GM19468 (cell line): ENCODE measurements around the gene GPX5.

ENCODE experiments used
- ATAC-seq: cut with Tn5 transposase; IDR thresholded peaks from one replicate; pipeline ENCODE4 v1.9.1; 2021; ENCODE audit warnings: mild to moderate bottlenecking, moderate library complexity, moderate number of reproducible peaks; ENCODE audit not compliant: unreplicated experiment; ENCODE audit errors: extremely low read depth

The GPX5 gene

DNA sequence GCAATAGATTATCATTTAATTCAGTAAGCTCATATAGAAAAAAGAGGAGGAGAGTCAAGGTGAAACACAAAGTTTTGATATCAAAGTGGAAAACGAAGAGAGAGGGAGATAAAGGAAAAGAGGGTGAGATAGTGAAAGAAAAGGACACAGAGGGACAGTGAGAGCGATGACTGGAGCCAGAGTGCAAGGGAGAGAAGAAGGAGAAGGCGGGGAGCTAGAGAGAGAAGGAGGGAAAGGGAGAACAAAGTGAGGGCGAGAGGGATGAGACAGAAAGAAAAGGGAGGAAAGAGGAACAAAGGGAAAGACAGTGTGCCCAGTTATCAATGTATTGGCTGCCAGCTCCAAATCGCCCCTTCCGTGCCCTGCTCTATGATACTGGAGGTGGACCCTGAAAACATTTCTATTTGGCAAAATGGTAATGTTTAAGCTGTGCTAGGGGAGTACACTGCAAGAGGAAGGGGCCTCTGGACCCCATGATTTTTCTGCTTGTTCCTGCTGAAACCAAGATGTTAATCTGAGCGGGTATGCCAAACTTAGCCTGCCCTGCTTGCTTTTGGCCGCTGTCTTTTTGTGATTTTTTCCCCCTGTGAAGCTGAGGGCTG, 27.8 kb downstream of the GPX5 start:
- ATAC-seq = no peak

DNA sequence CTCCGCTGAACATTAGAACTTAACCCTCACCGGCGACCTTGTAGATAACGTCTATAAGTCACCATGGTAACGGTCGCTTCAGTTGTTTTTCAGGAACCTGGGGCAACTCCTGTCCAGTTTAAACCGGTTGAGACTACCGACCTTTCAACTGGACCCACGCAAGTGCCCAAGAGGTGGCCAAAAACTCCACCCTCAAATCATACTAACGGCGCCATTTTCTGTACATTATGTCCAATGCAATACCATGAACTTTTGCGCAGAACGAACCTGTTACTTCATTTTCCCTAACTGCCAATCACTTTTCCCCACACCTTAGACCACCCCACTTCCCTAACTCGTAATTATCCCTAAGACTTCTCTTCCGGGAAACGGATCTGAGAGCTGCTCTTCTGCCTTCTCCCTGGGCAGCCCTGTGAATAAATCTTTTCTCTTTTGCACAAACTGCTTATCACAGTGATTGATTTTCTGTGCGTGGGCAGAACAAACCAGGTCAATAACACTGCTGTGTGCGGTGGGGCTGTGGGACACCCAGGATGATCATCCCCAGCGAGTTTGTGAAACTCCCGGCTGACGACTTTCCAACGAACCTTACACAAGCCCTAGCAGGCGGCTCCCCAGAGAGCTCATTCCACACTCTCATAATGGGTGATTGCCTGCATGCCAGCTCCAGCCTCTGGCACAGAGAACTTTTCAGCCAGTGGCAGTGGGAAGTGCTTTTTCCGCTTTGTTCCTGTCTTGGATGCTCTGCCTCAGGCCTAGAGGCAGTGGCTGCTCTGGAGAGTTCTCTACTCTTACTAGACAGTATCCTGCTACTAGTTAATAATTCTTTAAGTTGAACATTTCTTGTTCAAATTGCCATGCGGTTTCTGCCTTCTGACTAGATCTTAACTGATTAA, 28.6 kb downstream of the GPX5 start:
- no peak for ATAC-seq

DNA sequence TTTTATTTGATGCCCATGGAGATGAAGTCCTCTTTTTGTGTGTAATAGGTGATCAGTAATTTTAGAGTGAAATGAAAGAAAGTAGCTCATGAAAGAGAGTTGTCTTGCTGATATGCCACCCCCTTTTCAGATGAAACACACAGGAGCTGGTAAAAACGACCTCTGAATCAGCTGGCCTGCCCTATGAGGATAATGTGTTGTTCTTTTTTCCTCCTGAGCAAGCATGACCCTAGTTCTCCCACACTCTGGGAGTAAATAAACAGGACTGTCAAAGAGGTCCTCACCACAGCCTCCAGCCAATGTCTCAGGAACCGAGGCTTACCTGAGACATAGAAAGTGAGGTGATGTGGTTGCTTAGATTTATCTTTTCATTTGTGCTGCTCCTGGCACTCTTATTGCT, 29.5 kb downstream of the GPX5 start:
- no peak for ATAC-seq

DNA sequence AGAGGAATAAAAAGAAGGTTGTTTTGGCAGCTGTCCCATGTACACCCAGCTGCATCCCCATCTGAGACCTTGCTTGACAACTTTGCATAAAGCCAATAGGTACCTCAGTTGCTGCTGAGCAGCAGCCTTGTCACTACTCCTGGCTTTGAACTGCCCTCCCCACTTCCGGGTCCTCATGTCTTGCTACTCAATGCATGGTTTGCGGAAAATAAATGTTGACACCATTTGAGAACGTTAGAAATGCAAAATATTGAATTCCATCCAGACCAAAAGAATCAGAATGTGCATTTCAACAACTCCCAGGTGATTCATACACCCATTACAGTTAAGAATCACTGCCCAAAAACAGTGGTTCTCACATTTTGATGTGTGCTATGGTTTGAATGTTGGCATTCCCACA, 32.9 kb downstream of the GPX5 start:
- ATAC-seq = no peak

DNA sequence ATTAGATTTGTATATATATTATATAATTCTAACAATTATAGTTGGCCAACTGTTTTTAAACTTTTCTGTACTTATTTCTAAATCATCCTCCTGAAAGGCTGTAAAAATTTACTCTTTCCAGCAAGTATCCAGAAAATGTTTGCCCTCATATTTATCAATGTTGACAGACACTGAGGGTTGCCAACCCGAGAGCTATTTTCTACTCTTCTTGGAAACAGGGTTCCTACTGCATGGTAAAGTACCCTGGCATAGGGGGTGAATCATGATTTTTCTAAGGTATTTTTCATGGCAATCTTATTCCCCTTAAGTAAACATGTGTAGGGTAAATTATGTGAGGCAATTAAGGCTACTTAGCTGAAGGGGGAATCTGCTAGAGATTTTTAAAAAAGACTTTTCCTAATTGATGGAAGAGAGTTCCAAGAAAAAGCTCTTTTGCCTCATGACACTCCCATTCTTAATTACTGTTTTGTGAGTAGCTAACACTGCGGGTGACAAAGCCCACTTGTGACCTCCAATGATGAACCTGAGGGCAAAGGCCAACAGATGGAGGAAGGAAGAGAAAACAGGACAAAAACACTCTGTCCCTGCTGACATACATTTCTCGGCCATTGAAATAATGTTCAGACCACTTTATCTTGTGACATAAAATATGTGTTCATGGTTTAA, 37.9 kb downstream of the GPX5 start:
- no peak for ATAC-seq

DNA sequence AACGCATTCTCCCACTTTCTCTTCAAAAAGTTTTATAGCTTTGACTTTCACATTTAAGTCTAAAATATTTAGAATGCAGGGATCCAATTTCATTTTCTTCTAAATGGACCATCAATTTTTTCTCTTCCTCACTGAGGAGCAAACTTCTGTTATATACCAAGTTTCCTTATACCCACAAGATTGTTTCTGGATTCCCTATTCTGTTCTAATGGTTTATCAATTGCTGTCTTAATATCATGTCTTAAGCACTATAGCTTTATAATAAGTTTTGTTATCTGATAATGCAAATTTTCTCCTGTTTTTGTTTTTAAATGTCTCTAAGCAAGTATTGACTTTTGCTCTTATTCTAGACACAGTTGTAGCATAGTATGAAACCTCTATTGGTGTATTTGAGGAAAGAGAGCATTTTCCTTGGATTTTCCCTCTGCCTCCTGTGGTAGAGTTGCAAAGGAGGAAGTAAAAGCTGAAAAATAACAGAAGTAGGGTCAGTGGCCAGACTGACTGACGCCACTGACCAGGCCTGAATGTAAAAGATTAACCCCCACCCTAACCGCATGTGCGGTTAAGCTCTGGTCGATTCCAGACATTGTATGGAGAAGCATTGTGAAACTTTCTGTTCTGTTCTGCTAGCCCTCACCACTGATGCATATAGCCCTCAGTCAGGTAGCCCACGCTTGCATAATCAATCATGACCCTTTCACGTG, 40.3 kb downstream of the GPX5 start:
- ATAC-seq = no peak

DNA sequence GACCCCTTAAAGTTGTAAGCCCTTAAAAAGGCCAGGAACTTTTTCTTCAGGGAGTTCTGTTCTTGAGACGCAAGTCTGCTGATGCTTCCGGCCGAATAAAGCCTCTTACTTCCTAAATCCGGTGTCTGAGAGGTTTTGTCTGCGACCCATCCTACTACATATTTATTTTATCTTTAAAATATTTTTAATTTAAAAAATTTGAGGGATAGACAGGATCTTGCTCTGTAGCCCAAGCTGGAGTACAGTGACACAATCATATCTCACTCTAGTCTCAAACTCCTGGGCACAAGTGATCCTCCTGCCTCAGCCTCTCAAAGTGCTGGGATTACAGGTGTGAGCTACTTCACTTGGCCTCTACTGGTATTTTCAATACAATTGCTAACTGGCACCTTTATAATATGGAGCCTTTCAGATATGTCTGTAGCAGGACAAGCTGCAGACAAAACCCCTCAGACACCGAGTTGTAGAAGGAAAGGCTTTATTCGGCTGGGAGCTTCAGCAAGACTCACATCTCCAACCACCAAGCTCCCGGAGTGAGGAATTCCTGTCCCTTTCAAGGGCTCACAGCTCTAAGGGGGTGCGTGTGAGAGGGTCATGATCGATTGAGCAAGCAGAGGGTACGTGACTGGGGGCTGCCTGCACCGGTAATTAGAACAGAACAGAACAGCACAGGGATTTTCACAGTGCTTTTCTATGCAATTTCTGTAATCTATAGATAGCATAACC, 41.0 kb downstream of the GPX5 start:
- ATAC-seq = no peak

DNA sequence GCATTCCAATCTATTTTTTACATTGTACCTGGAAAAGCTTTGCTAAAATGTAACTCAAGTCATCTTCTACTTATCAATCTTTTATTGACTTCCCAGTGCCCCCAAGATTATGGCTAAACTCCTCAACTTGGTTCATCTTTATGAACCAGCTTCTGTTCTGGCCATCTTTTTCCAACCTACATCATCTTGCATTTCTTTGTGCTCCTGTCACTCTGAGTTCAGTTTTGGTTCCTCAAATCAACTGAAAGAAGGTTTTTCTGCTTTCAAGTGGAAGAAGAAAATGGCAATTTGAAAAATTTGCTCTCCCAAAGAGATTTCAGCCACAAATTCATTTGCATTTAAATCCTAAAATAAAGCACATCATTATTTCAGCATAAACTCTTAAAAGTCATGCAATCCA, 41.8 kb downstream of the GPX5 start:
- ATAC-seq = no peak

DNA sequence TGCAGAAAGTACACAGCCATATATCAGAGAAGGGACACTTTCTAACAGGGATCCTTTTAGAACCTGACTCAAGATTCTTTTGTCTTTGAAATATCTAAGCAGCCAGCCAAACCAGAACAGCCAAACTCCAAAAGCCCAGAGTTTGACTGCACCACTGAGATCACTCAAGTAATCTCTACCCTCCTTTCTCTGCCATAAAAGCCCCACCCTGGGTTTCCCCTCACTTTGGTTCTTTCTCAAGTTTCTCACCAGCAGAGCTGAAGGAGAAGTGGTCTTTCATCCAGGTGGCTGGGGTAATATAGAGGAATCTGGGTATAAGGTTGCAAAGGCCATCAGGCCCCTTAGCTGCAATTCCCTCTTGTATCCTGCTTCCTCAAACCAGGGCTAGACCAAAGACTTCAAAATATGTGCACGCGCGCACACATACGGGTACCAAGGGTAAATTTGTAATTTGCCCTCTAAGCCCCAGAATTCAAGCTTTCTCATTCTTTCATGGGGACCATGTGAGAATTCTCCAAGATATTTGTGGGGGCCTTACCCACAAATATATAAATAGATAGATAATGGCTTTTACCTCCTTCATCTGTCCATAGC, 42.9 kb downstream of the GPX5 start:
- no peak for ATAC-seq

DNA sequence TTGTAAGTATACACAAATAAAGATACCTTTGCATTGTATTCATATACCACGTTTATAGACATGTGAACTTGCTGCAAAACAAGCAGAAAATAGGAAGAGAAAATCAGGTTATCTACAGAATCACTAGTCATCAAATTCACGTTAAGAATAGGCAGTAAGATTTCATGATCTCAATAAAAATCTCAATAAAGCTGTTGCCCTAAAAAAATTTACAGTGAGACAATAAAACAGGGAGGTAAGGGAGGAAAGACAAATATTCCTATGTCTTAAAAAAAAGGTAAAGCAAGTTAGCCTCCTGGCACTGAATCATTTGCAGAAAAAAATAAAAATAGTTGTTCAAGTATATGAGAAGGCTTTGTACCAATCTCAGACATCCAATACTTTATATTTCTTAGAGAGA, 44.1 kb downstream of the GPX5 start:
- ATAC-seq = no peak

DNA sequence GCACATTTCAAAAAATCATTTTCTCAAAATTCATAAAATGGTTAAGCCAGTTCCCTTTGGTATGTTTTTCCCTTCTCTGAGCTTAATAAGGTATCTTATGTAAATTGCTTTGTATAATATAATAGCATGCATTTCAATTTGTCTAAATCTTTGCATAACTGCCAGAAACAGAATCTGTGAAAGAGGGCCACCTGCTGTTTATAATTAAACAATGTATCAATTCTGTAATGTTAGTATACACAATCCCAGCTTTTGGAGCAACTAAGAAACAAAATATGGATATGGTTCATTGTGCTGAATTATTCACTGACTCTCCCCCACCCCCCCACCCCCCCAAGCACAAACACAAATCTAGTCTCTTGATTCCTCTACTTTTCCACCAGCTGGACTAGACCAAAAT, 54.8 kb downstream of the GPX5 start:
- no peak for ATAC-seq

DNA sequence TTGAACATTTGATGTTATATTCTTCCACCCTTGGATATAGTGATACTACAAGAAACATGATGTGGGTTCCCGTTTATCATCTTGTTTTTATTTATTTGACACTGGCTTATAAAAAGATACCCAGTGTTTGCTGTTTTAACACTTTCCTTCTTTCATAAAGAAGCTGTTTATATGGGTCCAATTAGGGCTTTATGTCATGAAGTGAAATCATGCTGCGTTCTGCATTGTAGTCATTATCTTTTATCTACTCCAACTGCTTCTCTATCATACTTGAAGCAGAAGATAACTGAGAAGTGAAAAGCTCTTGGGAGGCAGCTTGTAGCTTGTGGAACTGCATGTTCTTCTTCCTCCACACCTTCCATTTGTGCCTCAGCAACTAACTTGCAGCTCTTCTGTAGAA, 57.8 kb downstream of the GPX5 start:
- ATAC-seq = no peak
